GM23338 (cell line): ENCODE results near the gene AGR2. TPM values are rescaled to one million over a fixed set of nuclear protein-coding genes. Genes with fewer than 3 reads are reported as not detected.

Source experiments
- ATAC-seq: fragments of 200-7000 bp; cut with Tn5 transposase; 3 replicates; pipeline ENCODE4 v1.9.1; 2020
- DNase-seq: peaks from one replicate; pipeline ENCODE4 v3.0.0-alpha.2; 2015; ENCODE audit warnings: low spot score
- H2AFZ ChIP-seq: fragments of 200-600 bp; sonication (generic); 2 replicates; pipeline ENCODE4 v1.8.0; 2016; ENCODE audit warnings: antibody characterized with exemption, mild to moderate bottlenecking, moderate library complexity
- H3F3A ChIP-seq: fragments of 200-600 bp; sonication (generic); replicated peaks from 2 replicates; pipeline ENCODE4 v1.8.0; 2017; ENCODE audit warnings: antibody characterized with exemption, mixed run types, low read depth
- H3K27ac ChIP-seq: fragments of 200-600 bp; sonication (generic); 2 replicates; pipeline ENCODE4 v1.6.1; 2016; ENCODE audit warnings: low read depth
- H3K27me3 ChIP-seq: fragments of 200-600 bp; sonication (generic); 2 replicates; pipeline ENCODE4 v1.8.0; 2016; ENCODE audit warnings: mild to moderate bottlenecking, mixed run types, moderate library complexity; ENCODE audit not compliant: insufficient read depth
- H3K36me3 ChIP-seq: fragments of 200-600 bp; sonication (generic); 2 replicates; pipeline ENCODE4 v1.8.0; 2016; ENCODE audit warnings: mild to moderate bottlenecking; ENCODE audit not compliant: insufficient read depth
- H3K4me1 ChIP-seq: fragments of 200-600 bp; sonication (generic); 2 replicates; pipeline ENCODE4 v1.8.0; 2016; ENCODE audit warnings: mild to moderate bottlenecking, moderate library complexity; ENCODE audit not compliant: insufficient read depth
- H3K4me2 ChIP-seq: fragments of 200-600 bp; sonication (generic); 2 replicates; pipeline ENCODE4 v1.7.1; 2017; ENCODE audit warnings: mixed run types
- H3K4me3 ChIP-seq: fragments of 200-600 bp; sonication (generic); 2 replicates; pipeline ENCODE4 v1.6.1; 2016; ENCODE audit warnings: mixed run types
- H3K79me2 ChIP-seq: fragments of 200-600 bp; sonication (generic); replicated peaks from 2 replicates; pipeline ENCODE4 v1.8.0; 2017; ENCODE audit warnings: mild to moderate bottlenecking; ENCODE audit not compliant: insufficient read depth
- H3K9me2 ChIP-seq: fragments of 200-600 bp; sonication (generic); 2 replicates; pipeline ENCODE4 v1.8.0; 2017; ENCODE audit not compliant: insufficient read depth
- H4K20me1 ChIP-seq: fragments of 200-600 bp; sonication (generic); replicated peaks from 2 replicates; pipeline ENCODE4 v1.8.0; 2017; ENCODE audit warnings: mild to moderate bottlenecking; ENCODE audit not compliant: insufficient read depth
- H3K27ac Mint-ChIP-seq: 2 replicates; pipeline ENCODE4 v1.8.0; 2020; ENCODE audit warnings: inconsistent platforms, mild to moderate bottlenecking, moderate library complexity, mixed read lengths
- H3K27me3 Mint-ChIP-seq: 3 replicates; pipeline ENCODE4 v1.8.0; 2022; ENCODE audit warnings: low read depth, mild to moderate bottlenecking, moderate library complexity, mixed read lengths, inconsistent platforms; ENCODE audit not compliant: insufficient read depth, poor library complexity
- H3K36me3 Mint-ChIP-seq: 3 replicates; pipeline ENCODE4 v1.8.0; 2021; ENCODE audit warnings: low read depth, mild to moderate bottlenecking, inconsistent platforms, moderate library complexity, mixed read lengths
- H3K4me1 Mint-ChIP-seq: 3 replicates; pipeline ENCODE4 v1.8.0; 2020; ENCODE audit warnings: mild to moderate bottlenecking, inconsistent platforms, mixed read lengths
- H3K4me3 Mint-ChIP-seq: 3 replicates; pipeline ENCODE4 v1.8.0; 2021; ENCODE audit warnings: moderate library complexity, mild to moderate bottlenecking, inconsistent platforms, mixed read lengths
- H3K9me3 Mint-ChIP-seq: 3 replicates; pipeline ENCODE4 v1.8.0; 2020; ENCODE audit warnings: moderate library complexity, mild to moderate bottlenecking, inconsistent platforms, mixed read lengths
- CREB1 ChIP-seq: fragments of 250-450 bp; sonication (Bioruptor Pico); IDR thresholded peaks from 2 replicates; pipeline ENCODE4 v1.5.0; 2020; ENCODE audit warnings: low read depth, mild to moderate bottlenecking, moderate library complexity
- CTCF ChIP-seq, 2 experiments: fragments of 200-600 bp in 1 of 2; sonication (generic) in 1 of 2; conservative IDR thresholded peaks; 2 replicates each; pipeline versions ENCODE4 v1.5.1 to v1.6.1; 2016 to 2017; ENCODE audit warnings: antibody characterized with exemption in 2 of 2, low read depth in 2 of 2, mild to moderate bottlenecking in 2 of 2, moderate library complexity in 1 of 2
- ETS1 ChIP-seq: IDR thresholded peaks from 2 replicates; pipeline ENCODE4 v1.6.1; 2016; ENCODE audit warnings: antibody characterized with exemption
- EZH2 ChIP-seq: fragments of 200-600 bp; sonication (generic); IDR thresholded peaks from one replicate; pipeline ENCODE4 v1.8.0; 2017; ENCODE audit warnings: antibody characterized with exemption, mild to moderate bottlenecking, low read depth; ENCODE audit not compliant: unreplicated experiment
- EZH2phosphoT487 ChIP-seq: fragments of 200-600 bp; sonication (generic); IDR thresholded peaks from one replicate; pipeline ENCODE4 v1.8.1; 2018; ENCODE audit warnings: antibody characterized with exemption; ENCODE audit not compliant: unreplicated experiment
- JUNB ChIP-seq: IDR thresholded peaks from one replicate; pipeline ENCODE4 v1.6.1; 2016; ENCODE audit warnings: antibody characterized with exemption; ENCODE audit not compliant: unreplicated experiment
- NANOG ChIP-seq: IDR thresholded peaks from 2 replicates; pipeline ENCODE4 v1.6.1; 2016; ENCODE audit warnings: antibody characterized with exemption, borderline replicate concordance
- POLR2AphosphoS5 ChIP-seq: IDR thresholded peaks from 2 replicates; pipeline ENCODE4 v1.6.1; 2016; ENCODE audit warnings: antibody characterized with exemption, low read depth
- REST ChIP-seq: IDR thresholded peaks from one replicate; pipeline ENCODE4 v1.6.1; 2018; ENCODE audit warnings: antibody characterized with exemption; ENCODE audit not compliant: unreplicated experiment
- STAT1 ChIP-seq: IDR thresholded peaks from one replicate; pipeline ENCODE4 v1.6.1; 2016; ENCODE audit warnings: antibody characterized with exemption; ENCODE audit not compliant: unreplicated experiment
- ZNF114 ChIP-seq: fragments of 250-450 bp; sonication (Bioruptor Pico); IDR thresholded peaks from 2 replicates; pipeline ENCODE4 v1.5.0; 2020; ENCODE audit warnings: mild to moderate bottlenecking, moderate library complexity
- ZNF331 ChIP-seq: fragments of 250-450 bp; sonication (Bioruptor Pico); IDR thresholded peaks from 2 replicates; pipeline ENCODE4 v1.5.0; 2020; ENCODE audit warnings: low read depth, mild to moderate bottlenecking, moderate library complexity
- ZNF462 ChIP-seq: fragments of 250-450 bp; sonication (Bioruptor Pico); IDR thresholded peaks from 2 replicates; pipeline ENCODE4 v1.5.0; 2020; ENCODE audit warnings: mild to moderate bottlenecking, moderate library complexity
- polyA plus RNA-seq: library from polyadenylated mRNA; unstranded; fragments of >200 nt; fragmentation: Nextera tagmentation; extraction: Ambion mirVana; gene quantifications from 2 replicates; pipeline ENCODE4 v1.2.1, GENCODE V29; 2016
- total RNA-seq: library from RNA; depleted of rRNA; stranded (reverse); fragments of >200 nt; shearing (Covaris generic); gene quantifications from 2 replicates; pipeline ENCODE4 v1.2.3, GENCODE V29; 2014

AGR2 gene
- total and polyA plus RNA-seq, 2 experiments from 2014 or later: not detected

GRCh38 chr7:16791071-16791470 is 13.7 kb downstream of the AGR2 start:
- Histone ChIP-seq H3K79me2 (no peaks in the 10 kb centered on the region), H3K36me3 (no peaks in the 10 kb centered on the region), H3K27ac (no peak overlapping the region), H2AFZ (no peak overlapping the region), H3F3A (no peaks in the 10 kb centered on the region), H3K9me2 (no peaks in the 10 kb centered on the region), H3K27me3 (no peaks in the 10 kb centered on the region), H3K4me2 (no peak overlapping the region), H4K20me1 (no peaks in the 10 kb centered on the region), H3K4me1 (no peaks in the 10 kb centered on the region), H3K4me3 (no peak overlapping the region)
- Mint-ChIP-seq H3K4me1 (no peaks in the 10 kb centered on the region), H3K4me3 (no peak overlapping the region), H3K9me3 (no peaks in the 10 kb centered on the region; the same call in 1 of the 3 replicates), H3K27ac (no peak overlapping the region), H3K36me3 (peaks cover 3% of the 10 kb centered on the region; the same call in 2 of the 3 replicates), H3K27me3 (no peaks in the 10 kb centered on the region)
- no peak for DNase-seq
- no peak for ATAC-seq
- TF ChIP-seq ZNF331 (CRISPR knock-in tag) (no peak), EZH2phosphoT487 (no peak), ZNF114 (CRISPR knock-in tag) (no peak), POLR2AphosphoS5 (no peak), STAT1 (no peak), NANOG (no peak), EZH2 (no peak), REST (no peak), CTCF (conservative IDR thresholded peaks at IDR 0.05; ENCODE audit: low read depth in 2 of 2) (no peak), JUNB (no peak), CREB1 (CRISPR knock-in tag) (no peak), ETS1 (no peak), ZNF462 (no peak)
